HuH-7.5 (cell line): ENCODE results near the gene GHSR.

ENCODE experiments used
- DNase-seq: peaks from one replicate; pipeline ENCODE4 v3.0.0; 2011; ENCODE audit warnings: low spot score

GHSR gene

GRCh38 chr3:172437713-172438112 lies 10.5 kb downstream of the GHSR start:
- DNase-seq: no peak

DNA sequence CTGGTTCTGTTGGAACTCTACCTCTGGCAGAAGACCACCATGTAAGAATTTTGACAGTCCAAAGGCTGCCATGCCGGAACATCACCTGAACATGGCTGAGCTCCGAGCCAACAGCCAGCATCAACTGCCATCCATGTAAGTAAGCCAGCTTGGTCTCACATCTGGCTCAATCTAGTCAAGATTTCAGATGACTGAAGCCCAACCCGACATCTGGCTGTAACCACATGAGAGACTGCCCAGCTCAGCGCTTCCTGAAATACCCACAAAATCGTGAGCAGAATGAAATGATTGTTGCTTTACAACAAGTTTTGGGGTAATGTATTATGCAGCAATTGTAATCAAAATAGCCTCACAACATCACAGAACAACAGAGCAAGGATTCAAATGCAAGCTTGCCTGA lies 32.9 kb downstream of the GHSR start:
- no peak for DNase-seq

DNA sequence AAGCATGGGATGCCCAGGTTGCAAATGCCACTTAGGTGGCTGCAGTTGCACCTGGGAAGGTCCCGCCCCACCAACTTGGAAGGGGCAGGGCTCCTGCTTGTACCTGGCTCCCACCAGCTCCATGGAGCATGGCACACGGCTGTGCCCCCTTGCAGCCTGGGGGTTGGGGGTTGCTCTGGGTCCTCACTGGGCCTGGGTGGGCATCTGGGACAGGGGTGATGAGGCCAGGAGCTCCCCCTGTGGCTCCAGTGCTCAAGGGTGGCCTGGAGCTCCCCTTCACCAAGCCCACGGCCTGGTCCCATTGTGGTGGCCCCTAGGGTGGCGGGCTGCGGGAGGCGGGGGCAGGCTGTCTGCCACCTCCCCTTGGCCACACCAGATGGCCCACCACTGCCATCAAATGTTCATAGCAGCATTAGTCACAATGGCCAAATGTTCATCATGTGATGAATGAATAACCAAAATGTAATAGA lies 36.7 kb downstream of the GHSR start:
- DNase-seq: no peak

GRCh38 chr3:172410702-172411477 lies 37.4 kb downstream of the GHSR start:
- DNase-seq: no peak

DNA sequence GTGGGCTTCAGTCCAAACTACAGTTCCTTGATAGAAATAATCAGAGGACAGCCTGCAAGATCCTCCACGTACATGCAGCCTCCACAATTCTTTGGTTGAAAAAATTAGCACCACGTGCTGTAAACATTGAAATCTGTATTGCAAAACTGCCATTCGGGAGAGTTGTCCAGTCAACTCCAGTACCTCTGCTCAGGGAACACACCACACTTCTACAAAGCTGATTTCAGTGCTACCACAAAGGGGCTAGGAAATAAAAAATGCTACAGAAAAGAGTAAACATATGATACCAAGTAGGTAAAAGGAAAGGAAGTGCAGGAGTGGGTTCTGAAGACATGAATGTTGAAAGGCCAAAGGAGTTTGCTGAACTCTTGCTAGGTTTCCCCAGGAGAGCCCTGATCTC lies 40.4 kb downstream of the GHSR start:
- DNase-seq: no peak

DNA sequence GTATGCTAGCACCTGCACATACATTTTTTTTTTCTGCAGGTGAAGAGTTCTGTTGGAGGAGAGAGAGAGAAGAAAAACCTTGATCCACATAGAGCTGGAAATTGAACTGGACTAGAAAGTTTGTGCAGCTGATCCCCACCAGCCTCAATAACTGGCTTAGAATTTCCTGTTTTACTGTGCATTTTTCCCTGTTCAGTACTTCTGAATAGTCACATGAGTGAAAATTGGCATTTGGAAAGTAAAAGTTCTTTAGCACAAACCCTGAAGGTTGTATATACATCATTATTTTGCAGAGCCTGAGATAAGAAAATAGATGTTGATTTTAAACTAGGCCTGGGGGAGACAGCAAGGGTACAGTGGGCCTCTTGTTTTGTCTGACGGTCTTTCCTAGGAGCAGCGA lies 42.3 kb downstream of the GHSR start:
- no peak for DNase-seq

- no peak for DNase-seq
Observed at GRCh38 chr3:172404237-172404962, 43.9 kb downstream of the GHSR start.

- no peak for DNase-seq
Observed at GRCh38 chr3:172402892-172403643, 45.2 kb downstream of the GHSR start.

DNA sequence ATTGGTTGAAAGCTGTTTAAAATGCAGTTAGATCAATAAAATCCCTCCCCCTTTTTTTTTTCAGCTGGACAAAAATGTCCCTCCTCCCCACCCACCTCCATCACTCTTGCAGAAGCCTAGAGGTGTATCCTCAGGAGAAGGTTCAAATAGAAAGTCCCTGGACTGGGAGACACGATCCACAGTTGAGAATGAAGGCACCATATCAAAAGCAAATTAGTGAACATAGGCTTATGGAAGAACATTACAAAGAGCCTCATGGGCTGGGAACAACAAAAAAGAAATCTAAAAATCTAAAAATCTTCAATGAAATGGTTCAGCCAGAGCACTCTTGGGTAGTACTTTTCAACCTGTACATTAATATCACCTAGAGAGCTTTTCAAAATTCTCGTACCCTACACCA lies 46.2 kb downstream of the GHSR start:
- no peak for DNase-seq

DNA sequence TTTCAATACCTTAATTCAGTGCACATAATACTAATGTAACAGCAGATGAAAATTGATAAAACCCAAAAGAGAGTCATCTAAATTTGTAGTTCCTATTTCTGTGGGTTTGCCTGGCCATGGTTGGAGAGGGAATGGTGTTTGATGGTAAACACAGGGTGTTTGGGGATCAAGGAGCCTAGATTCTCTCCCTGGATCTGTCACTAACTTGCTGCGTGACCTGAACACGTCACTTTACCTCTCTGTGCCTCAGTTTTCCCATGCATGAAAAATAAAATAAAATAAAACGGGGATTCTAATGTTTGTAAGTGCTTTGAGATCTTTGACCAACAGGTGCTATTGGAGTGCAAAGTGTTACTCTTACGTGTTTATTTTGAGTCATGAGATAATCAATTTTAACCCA lies 49.8 kb downstream of the GHSR start:
- no peak for DNase-seq

DNA sequence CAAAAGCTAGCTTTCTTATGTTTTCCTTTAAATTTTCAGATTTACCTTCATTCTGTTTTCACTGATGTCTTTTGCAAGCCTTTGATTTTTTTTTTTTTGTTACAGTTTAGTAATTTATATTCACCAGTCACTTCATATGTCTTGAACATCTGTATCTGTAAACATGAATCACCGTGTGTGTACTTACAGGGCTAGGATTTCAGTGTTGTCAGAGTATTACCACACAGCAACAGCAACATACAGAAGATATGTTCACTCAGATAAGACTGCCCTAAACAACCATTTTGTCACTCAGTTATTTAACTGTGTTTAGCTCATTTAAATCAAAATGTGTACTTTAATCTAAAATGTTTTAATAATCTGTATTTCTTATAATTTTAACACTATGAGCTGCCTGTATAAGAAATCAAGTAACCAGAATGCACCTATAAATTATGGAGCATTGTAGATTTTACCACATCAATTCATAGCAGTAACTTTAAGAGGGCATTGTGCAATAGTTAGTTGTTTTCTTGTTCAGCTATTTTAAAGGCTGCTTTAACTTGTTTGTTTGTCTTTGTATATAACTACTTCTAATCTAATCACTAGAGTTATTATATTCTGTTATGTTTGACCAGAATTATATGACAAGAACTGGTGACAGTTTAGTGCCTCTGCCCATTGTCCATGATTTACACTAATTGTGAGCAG lies 50.4 kb downstream of the GHSR start:
- peak; percentile 33 for DNase-seq

DNA sequence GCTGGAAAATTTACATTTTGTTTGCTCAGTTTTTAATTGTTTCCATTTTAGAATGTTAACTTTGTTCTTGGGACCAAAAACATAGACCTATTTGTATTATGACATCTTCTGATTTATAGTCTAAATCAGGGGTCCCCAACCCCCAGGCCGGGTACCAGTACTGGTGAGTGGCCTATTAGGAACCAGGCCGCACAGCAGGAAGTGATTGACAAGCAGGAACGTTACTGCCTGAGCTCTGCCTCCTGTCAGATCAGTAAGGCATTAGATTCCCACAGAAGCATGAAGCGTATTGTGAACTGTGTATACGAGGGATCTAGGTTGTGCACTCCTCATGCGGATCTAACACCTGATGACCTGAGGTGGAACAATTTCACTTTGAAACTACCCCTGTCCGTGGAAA lies 51.9 kb downstream of the GHSR start:
- DNase-seq: no peak

- DNase-seq: no peak
Observed at GRCh38 chr3:172394692-172395091, 53.6 kb downstream of the GHSR start.
